Measurements from ENCODE around the gene COG7. TPM values are rescaled to one million over a fixed set of nuclear protein-coding genes. Genes with fewer than 3 reads are reported as not detected.
"Not testable (repeated sequence)": the region's sequence is repeated elsewhere in the genome, so short reads cannot be mapped to it uniquely, and the experiment has no call there.

COG7 gene
- total RNA-seq, 1 donor from 2014 or later: 24.0 TPM

- Mint-ChIP-seq H3K36me3 (no peaks in the 10 kb centered on the region), H3K27me3 (peaks cover 13% of the 10 kb centered on the region), H3K4me3 (no peak overlapping the region), H3K4me1 (ENCODE audit: unreplicated experiment) (no peaks in the 10 kb centered on the region), H3K9me3 (no peaks in the 10 kb centered on the region), H3K27ac (no peak overlapping the region)
- TF ChIP-seq, protein P1, sequence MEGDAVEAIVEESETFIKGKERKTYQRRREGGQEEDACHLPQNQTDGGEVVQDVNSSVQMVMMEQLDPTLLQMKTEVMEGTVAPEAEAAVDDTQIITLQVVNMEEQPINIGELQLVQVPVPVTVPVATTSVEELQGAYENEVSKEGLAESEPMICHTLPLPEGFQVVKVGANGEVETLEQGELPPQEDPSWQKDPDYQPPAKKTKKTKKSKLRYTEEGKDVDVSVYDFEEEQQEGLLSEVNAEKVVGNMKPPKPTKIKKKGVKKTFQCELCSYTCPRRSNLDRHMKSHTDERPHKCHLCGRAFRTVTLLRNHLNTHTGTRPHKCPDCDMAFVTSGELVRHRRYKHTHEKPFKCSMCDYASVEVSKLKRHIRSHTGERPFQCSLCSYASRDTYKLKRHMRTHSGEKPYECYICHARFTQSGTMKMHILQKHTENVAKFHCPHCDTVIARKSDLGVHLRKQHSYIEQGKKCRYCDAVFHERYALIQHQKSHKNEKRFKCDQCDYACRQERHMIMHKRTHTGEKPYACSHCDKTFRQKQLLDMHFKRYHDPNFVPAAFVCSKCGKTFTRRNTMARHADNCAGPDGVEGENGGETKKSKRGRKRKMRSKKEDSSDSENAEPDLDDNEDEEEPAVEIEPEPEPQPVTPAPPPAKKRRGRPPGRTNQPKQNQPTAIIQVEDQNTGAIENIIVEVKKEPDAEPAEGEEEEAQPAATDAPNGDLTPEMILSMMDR (conservative IDR thresholded peaks at IDR 0.05): no peak
- DNase-seq (ENCODE audit: extremely low spot score, unreplicated experiment): no peak
These were observed 84.5 kb downstream of the COG7 start for GRCh38 chr16:23368469-23368868.

DNA sequence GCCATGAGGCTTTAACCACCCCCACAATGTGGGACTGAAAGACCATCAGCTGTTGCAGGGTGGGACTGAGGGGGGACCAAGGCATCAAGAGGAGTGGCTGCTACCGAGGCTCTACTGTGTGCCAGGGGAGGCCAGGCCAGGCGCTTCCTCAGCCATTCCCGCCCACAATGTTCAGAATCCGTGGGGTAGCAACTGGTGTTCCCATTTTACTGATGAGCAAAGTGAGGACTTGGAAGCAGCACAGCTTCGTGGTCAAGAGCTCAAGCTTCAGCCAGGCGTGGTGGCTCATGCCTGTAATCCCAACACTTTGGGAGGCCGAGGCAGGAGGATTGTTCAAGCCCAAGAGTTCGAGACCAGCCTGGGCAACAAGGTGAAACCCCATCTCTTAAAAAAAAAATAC, 85.0 kb downstream of the COG7 start:
- Mint-ChIP-seq H3K9me3 (no peaks in the 10 kb centered on the region), H3K4me3 (no peak overlapping the region), H3K27ac (no peak overlapping the region), H3K4me1 (ENCODE audit: unreplicated experiment) (no peaks in the 10 kb centered on the region), H3K36me3 (no peaks in the 10 kb centered on the region), H3K27me3 (peaks cover 11% of the 10 kb centered on the region)
- DNase-seq (ENCODE audit: extremely low spot score, unreplicated experiment): no peak
- TF ChIP-seq, protein P1 (conservative IDR thresholded peaks at IDR 0.05): no peak

DNA sequence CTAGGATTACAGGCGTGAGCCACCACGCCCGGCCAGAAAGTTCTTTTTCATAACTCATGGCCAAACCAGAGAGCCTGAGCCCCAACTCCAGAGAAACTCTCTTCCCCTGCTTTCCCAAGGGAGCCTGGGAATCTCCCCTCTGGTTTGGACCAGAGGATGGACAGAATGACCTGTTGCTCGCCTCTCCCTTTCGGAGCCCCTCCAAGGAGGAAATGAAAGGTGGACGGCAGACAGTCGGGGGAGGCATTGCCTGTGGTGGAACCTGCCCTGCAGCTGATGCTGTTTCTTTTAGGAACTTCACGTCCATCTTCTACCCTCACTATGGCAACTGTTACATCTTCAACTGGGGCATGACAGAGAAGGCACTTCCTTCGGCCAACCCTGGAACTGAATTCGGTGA, 85.4 kb downstream of the COG7 start:
- DNase-seq (ENCODE audit: extremely low spot score, unreplicated experiment): no peak
- H3K4me3 Mint-ChIP-seq: no peak overlapping the region
- H3K4me1 Mint-ChIP-seq (ENCODE audit: unreplicated experiment): no peaks in the 10 kb centered on the region
- no peak overlapping the region for H3K27ac Mint-ChIP-seq
- no peaks in the 10 kb centered on the region for H3K36me3 Mint-ChIP-seq
- peaks cover 14% of the 10 kb centered on the region for H3K27me3 Mint-ChIP-seq
- TF ChIP-seq, protein P1 (conservative IDR thresholded peaks at IDR 0.05): no peak
- no peaks in the 10 kb centered on the region for H3K9me3 Mint-ChIP-seq

- H3K27me3 Mint-ChIP-seq: peaks cover 14% of the 10 kb centered on the region
- H3K4me3 Mint-ChIP-seq; H3K4me1 Mint-ChIP-seq (ENCODE audit: unreplicated experiment): not testable (repeated sequence)
These were observed 86.6 kb downstream of the COG7 start for GRCh38 chr16:23366341-23366740.

DNA sequence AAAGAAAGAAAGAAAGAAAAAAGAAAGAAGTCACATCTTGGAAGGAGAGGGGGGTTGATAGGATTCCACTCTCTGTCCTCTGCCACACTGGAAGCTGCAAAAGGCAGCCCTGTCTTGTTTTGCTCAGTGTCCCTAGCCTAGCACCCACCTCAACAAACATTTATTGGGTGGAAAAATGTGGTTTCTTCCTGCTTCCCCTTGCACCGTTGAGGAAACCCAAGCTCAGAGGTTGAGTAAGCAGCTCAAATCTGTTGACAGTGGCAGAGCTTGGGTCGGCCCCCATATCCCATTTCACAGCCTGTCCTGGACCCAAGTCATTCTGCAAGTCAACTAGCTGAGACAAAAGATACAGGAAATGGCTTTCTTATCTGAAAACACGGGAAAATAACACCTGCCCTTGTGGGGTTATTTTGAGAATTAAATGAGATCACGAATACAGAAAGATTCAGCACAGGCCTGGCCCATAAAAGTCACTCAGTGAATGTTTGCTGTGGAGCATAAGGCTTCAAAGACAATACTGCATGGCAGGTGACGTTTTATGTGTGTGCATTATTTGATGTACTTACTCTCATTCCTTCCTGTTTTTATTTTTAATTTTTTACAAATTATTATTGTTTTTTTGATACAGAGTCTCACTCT, 87.3 kb downstream of the COG7 start:
- Mint-ChIP-seq H3K27ac (no peak overlapping the region), H3K4me3 (no peak overlapping the region), H3K9me3 (no peaks in the 10 kb centered on the region), H3K36me3 (no peaks in the 10 kb centered on the region), H3K4me1 (ENCODE audit: unreplicated experiment) (no peaks in the 10 kb centered on the region), H3K27me3 (peaks cover 12% of the 10 kb centered on the region)
- DNase-seq (ENCODE audit: extremely low spot score, unreplicated experiment): no peak
- TF ChIP-seq, protein P1 (conservative IDR thresholded peaks at IDR 0.05): no peak

More at GRCh38 chr16:23366341-23366740, 86.6 kb downstream of the COG7 start:
- not testable (repeated sequence) for H3K36me3 Mint-ChIP-seq; H3K9me3 Mint-ChIP-seq; H3K27ac Mint-ChIP-seq; DNase-seq (ENCODE audit: extremely low spot score, unreplicated experiment)

GRCh38 chr16:23362460-23363317, 90.3 kb downstream of the COG7 start:
- no peak for DNase-seq (ENCODE audit: extremely low spot score, unreplicated experiment)
- Mint-ChIP-seq H3K4me3 (no peak overlapping the region), H3K4me1 (ENCODE audit: unreplicated experiment) (no peaks in the 10 kb centered on the region), H3K9me3 (no peaks in the 10 kb centered on the region), H3K27me3 (peaks cover 8% of the 10 kb centered on the region), H3K36me3 (no peaks in the 10 kb centered on the region), H3K27ac (no peak overlapping the region)
- TF ChIP-seq, protein P1 (conservative IDR thresholded peaks at IDR 0.05): no peak

Data from type B pancreatic cell (in vitro differentiated cells).